GM18867 (cell line): Measurements from ENCODE around the gene TMEM109.

Source experiments
- ATAC-seq: cut with Tn5 transposase; IDR thresholded peaks from one replicate; pipeline ENCODE4 v1.9.1; 2021; ENCODE audit warnings: mild to moderate bottlenecking, moderate library complexity; ENCODE audit not compliant: unreplicated experiment

The TMEM109 gene

GRCh38 chr11:60924906-60925853, 11.2 kb downstream of the TMEM109 start:
- ATAC-seq: no peak

GRCh38 chr11:60925868-60926267, 11.9 kb downstream of the TMEM109 start:
- ATAC-seq: no peak

- no peak for ATAC-seq
Observed at GRCh38 chr11:60926500-60926899, 12.5 kb downstream of the TMEM109 start.

- ATAC-seq: no peak
Observed at GRCh38 chr11:60927061-60927592, 13.2 kb downstream of the TMEM109 start.

- ATAC-seq: no peak
Observed at GRCh38 chr11:60927600-60927999, 13.6 kb downstream of the TMEM109 start.

- no peak for ATAC-seq
Observed at GRCh38 chr11:60928563-60929001, 14.6 kb downstream of the TMEM109 start.

GRCh38 chr11:60929764-60930163, 15.8 kb downstream of the TMEM109 start:
- ATAC-seq: no peak

- no peak for ATAC-seq
Observed at GRCh38 chr11:60930394-60930793, 16.4 kb downstream of the TMEM109 start.

- no peak for ATAC-seq
Observed at GRCh38 chr11:60931917-60932316, 18.0 kb downstream of the TMEM109 start.

GRCh38 chr11:60932605-60933356, 18.8 kb downstream of the TMEM109 start:
- no peak for ATAC-seq

GRCh38 chr11:60933416-60934123, 19.6 kb downstream of the TMEM109 start:
- ATAC-seq: no peak

GRCh38 chr11:60934124-60934789, 20.3 kb downstream of the TMEM109 start:
- ATAC-seq: no peak

GRCh38 chr11:60934790-60935605, 21.0 kb downstream of the TMEM109 start:
- ATAC-seq: no peak

GRCh38 chr11:60935676-60936442, 21.9 kb downstream of the TMEM109 start:
- no peak for ATAC-seq

GRCh38 chr11:60936467-60937143, 22.6 kb downstream of the TMEM109 start:
- no peak for ATAC-seq

GRCh38 chr11:60937144-60937527, 23.2 kb downstream of the TMEM109 start:
- no peak for ATAC-seq

GRCh38 chr11:60937811-60938210, 23.9 kb downstream of the TMEM109 start:
- ATAC-seq: no peak

- no peak for ATAC-seq
Observed at GRCh38 chr11:60938500-60938899, 24.5 kb downstream of the TMEM109 start.
